A549 (cell line): ENCODE results near the gene CFAP126. TPM values are rescaled to one million over a fixed set of nuclear protein-coding genes. Genes with fewer than 3 reads are reported as not detected.
A peak's percentile ranks its signal among the peaks of the same experiment; 100 is the strongest.
"Not testable (repeated sequence)": the region's sequence is repeated elsewhere in the genome, so short reads cannot be mapped to it uniquely, and the experiment has no call there.

Experiments
- ATAC-seq, 2 experiments: fragments of 200-7000 bp in 1 of 2; fragments of >200 bp in 1 of 2; cut with Nextera tagmentation in 1 of 2; cut with Tn5 transposase in 1 of 2; 3 replicates each; pipeline versions ENCODE4 v1.8.0 to v1.9.1; 2018 to 2020; ENCODE audit warnings: mild to moderate bottlenecking in 1 of 2, moderate library complexity in 1 of 2
- CTCF ChIA-PET: fragments of 300-600 bp; sonication (Branson Sonifier 250); formaldehyde crosslinking; extraction: SDS; loops from one replicate; lab custom pipeline; 2021; ENCODE audit warnings: antibody characterized with exemption, inconsistent platforms; lab: Yijun Ruan, JAX
- POLR2A ChIA-PET: fragments of 350-600 bp; formaldehyde crosslinking; extraction: SDS; loops from one replicate; lab custom pipeline; 2021; ENCODE audit warnings: antibody characterized with exemption, inconsistent platforms; lab: Yijun Ruan, JAX
- DNase-seq, 2 experiments: peaks; one replicate each; pipeline versions ENCODE4 v3.0.0 to v3.0.0-alpha.2; 2011 to 2016; ENCODE audit warnings: low read depth in 1 of 2, low spot score in 1 of 2
- FAIRE-seq: peaks from 2 replicates; lab custom pipeline; 2011; peaks lifted over from hg19 to GRCh38; lab: Jason Lieb, UNC
- H3K27ac ChIP-seq, 2 experiments: fragments of >200 bp; sonication (Bioruptor Twin); formaldehyde crosslinking; 3 replicates each; pipeline ENCODE4 v1.5.1; 2016 to 2017
- H3K4me1 ChIP-seq: fragments of >200 bp; sonication (Bioruptor Twin); formaldehyde crosslinking; 3 replicates; pipeline ENCODE4 v1.6.1; 2016
- H3K4me2 ChIP-seq: fragments of >200 bp; sonication (Bioruptor Twin); formaldehyde crosslinking; 3 replicates; pipeline ENCODE4 v1.6.1; 2016
- H3K4me3 ChIP-seq: fragments of >200 bp; sonication (Bioruptor Twin); formaldehyde crosslinking; 3 replicates; pipeline ENCODE4 v1.5.1; 2016
- H3K9me3 ChIP-seq: fragments of >200 bp; sonication (Bioruptor Twin); formaldehyde crosslinking; 3 replicates; pipeline ENCODE4 v1.6.1; 2016
- BHLHE40 ChIP-seq: IDR thresholded peaks from 2 replicates; pipeline ENCODE4 v1.6.1; 2012; ENCODE audit warnings: low read depth, low read length, inconsistent platforms
- CBX8 ChIP-seq: fragments of 200-600 bp; sonication (generic); IDR thresholded peaks from 2 replicates; pipeline ENCODE4 v1.6.1; 2016
- CHD4 ChIP-seq: fragments of 200-600 bp; sonication (generic); IDR thresholded peaks from 2 replicates; pipeline ENCODE4 v1.6.1; 2016; ENCODE audit warnings: antibody characterized with exemption, mild to moderate bottlenecking, borderline replicate concordance
- EHMT2 ChIP-seq: fragments of 200-600 bp; sonication (generic); IDR thresholded peaks from 2 replicates; pipeline ENCODE4 v1.6.1; 2016; ENCODE audit warnings: antibody characterized with exemption, low read depth, mild to moderate bottlenecking, moderate library complexity
- EP300 ChIP-seq, 2 experiments: fragments of >200 bp; sonication (Bioruptor Twin); formaldehyde crosslinking; IDR thresholded peaks; 2 replicates in 1 of 2; 3 replicates in 1 of 2; pipeline ENCODE4 v1.6.1; 2016 to 2017
- HEYL ChIP-seq: fragments of 250-450 bp; sonication (Bioruptor Pico); IDR thresholded peaks from 2 replicates; pipeline ENCODE4 v1.8.0; 2021; ENCODE audit warnings: mild to moderate bottlenecking, moderate library complexity
- HMGXB4 ChIP-seq: fragments of 250-450 bp; sonication (Bioruptor Pico); IDR thresholded peaks from 2 replicates; pipeline ENCODE4 v1.5.0; 2021; ENCODE audit warnings: mild to moderate bottlenecking, moderate library complexity, borderline replicate concordance
- HOXB5 ChIP-seq: fragments of 250-450 bp; sonication (Bioruptor Pico); IDR thresholded peaks from 2 replicates; pipeline ENCODE4 v1.5.0; 2020; ENCODE audit warnings: mild to moderate bottlenecking, moderate library complexity
- JUNB ChIP-seq: fragments of >200 bp; sonication (Bioruptor Twin); formaldehyde crosslinking; IDR thresholded peaks from 2 replicates; pipeline ENCODE4 v1.6.1; 2016
- KDM5A ChIP-seq: fragments of 200-600 bp; sonication (generic); IDR thresholded peaks from 2 replicates; pipeline ENCODE4 v1.6.1; 2016; ENCODE audit warnings: antibody characterized with exemption, mild to moderate bottlenecking
- MAX ChIP-seq: IDR thresholded peaks from 2 replicates; pipeline ENCODE4 v1.6.1; 2012
- NR3C1 ChIP-seq: fragments of >200 bp; sonication (Bioruptor Twin); formaldehyde crosslinking; IDR thresholded peaks from 3 replicates; pipeline ENCODE4 v1.6.1; 2017
- PBX3 ChIP-seq: IDR thresholded peaks from 2 replicates; pipeline ENCODE4 v1.6.1; 2012
- POLR2A ChIP-seq: IDR thresholded peaks from 2 replicates; pipeline ENCODE4 v1.6.1; 2012; ENCODE audit warnings: mild to moderate bottlenecking, low read length
- POLR2AphosphoS2 ChIP-seq: conservative IDR thresholded peaks from 2 replicates; pipeline ENCODE4 v1.6.1; 2012; ENCODE audit warnings: low read length, improper control_type of control experiment, inconsistent platforms
- RAD21 ChIP-seq, 2 experiments: fragments of >200 bp in 1 of 2; sonication (Bioruptor Twin) in 1 of 2; formaldehyde crosslinking in 1 of 2; IDR thresholded peaks in 1 of 2; conservative IDR thresholded peaks in 1 of 2; 2 replicates in 1 of 2; 3 replicates in 1 of 2; pipeline ENCODE4 v1.6.1; 2012 to 2018; ENCODE audit warnings: inconsistent platforms in 1 of 2
- RARB ChIP-seq: fragments of 250-450 bp; sonication (Bioruptor Pico); IDR thresholded peaks from 2 replicates; pipeline ENCODE4 v1.8.0; 2021; ENCODE audit warnings: mild to moderate bottlenecking, moderate library complexity
- TFCP2L1 ChIP-seq: fragments of 250-450 bp; sonication (Bioruptor Pico); IDR thresholded peaks from 2 replicates; pipeline ENCODE4 v1.5.0; 2021; ENCODE audit warnings: mild to moderate bottlenecking
- ZC3H11A ChIP-seq: fragments of 450-650 bp; IDR thresholded peaks from 2 replicates; pipeline ENCODE4 v1.6.1; 2014; ENCODE audit warnings: antibody characterized with exemption, mild to moderate bottlenecking
- ZNF302 ChIP-seq: fragments of 250-450 bp; sonication (Bioruptor Pico); IDR thresholded peaks from 2 replicates; pipeline ENCODE4 v1.9.0; 2021; ENCODE audit warnings: inconsistent platforms, mild to moderate bottlenecking, moderate library complexity
- ZSCAN20 ChIP-seq: fragments of 250-450 bp; sonication (Bioruptor Pico); IDR thresholded peaks from 2 replicates; pipeline ENCODE4 v1.8.0; 2022; ENCODE audit warnings: mild to moderate bottlenecking, moderate library complexity
- WGBS: methylation state at CpG from one replicate; pipeline ENCODE4 v1.1.6; 2017; ENCODE audit errors: missing lambda C conversion rate; 5-methylcytosine and 5-hydroxymethylcytosine counted together
- polyA plus RNA-seq, 4 experiments: library from polyadenylated mRNA; depleted of rRNA in 3 of 4; stranded (reverse); fragments of >200 nt; fragmentation: RNase III in 1 of 4; extraction: RNeasy Plus Mini Kit Qiagen cat#74134 plus additional on column Dnase treatment in 1 of 4; gene quantifications; 2 replicates in 3 of 4; 3 replicates in 1 of 4; pipeline ENCODE4 v1.2.3, GENCODE V29; 2011 to 2017
- TF ChIP-seq, protein P1 (sequence below): fragments of 450-650 bp; IDR thresholded peaks from 2 replicates; pipeline ENCODE4 v1.6.1; 2014; ENCODE audit warnings: antibody characterized with exemption
- TF ChIP-seq, protein P2 (sequence below): IDR thresholded peaks from 2 replicates; pipeline ENCODE4 v1.6.1; 2012; ENCODE audit warnings: low read depth, borderline replicate concordance

CFAP126 gene
- polyA plus RNA-seq, 2 of the 4 experiments (the other 2 are of a cell fraction), result not detected

- TF ChIP-seq EP300 (IDR thresholded peaks at IDR 0.05) (no peak), JUNB (no peak), ZNF302 (CRISPR knock-in tag) (no peak), RARB (CRISPR knock-in tag) (no peak), NR3C1 (no peak), PBX3 (no peak)
- TF ChIP-seq, protein P1, sequence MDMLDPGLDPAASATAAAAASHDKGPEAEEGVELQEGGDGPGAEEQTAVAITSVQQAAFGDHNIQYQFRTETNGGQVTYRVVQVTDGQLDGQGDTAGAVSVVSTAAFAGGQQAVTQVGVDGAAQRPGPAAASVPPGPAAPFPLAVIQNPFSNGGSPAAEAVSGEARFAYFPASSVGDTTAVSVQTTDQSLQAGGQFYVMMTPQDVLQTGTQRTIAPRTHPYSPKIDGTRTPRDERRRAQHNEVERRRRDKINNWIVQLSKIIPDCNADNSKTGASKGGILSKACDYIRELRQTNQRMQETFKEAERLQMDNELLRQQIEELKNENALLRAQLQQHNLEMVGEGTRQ, result no peak
Observed at GRCh38 chr1:161333166-161333565, 34.5 kb downstream of the CFAP126 start (continued).

DNA sequence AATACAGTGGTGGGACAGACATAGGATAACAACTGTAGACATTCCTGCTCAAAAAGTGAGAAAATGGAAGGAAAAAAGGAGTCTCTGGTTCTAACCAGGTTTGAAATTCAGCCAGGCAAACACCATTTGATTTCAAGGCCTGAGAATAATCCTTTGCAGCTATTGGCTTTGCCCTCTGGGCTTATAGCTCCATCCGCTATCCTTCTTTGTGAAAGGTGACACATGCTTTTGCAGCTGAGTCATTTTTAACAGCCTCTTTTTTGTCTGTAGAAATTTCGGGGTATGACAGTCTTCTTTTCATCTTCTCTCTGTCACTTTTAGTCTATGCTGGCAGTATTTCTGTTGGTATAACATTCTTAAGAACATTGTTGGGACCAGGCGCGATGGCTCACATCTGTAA, 37.3 kb downstream of the CFAP126 start:
- Histone ChIP-seq H3K27ac (no peak overlapping the region), H3K4me2 (no peak overlapping the region), H3K4me1 (no peaks in the 10 kb centered on the region), H3K4me3 (no peak overlapping the region), H3K9me3 (no peaks in the 10 kb centered on the region)
- DNase-seq (no peak), FAIRE-seq (no peak), ATAC-seq (no peak)
- WGBS, result 90% methylated on average over 4 of the region's 4 CpGs
- POLR2A ChIA-PET, result no interaction called here
- no peak for TF ChIP-seq RAD21 (conservative IDR thresholded peaks at IDR 0.05 in 1 of 2, IDR thresholded peaks at IDR 0.05 in 1 of 2)
- no peak for TF ChIP-seq CHD4
- no peak for TF ChIP-seq TFCP2L1 (CRISPR knock-in tag)
- no peak for TF ChIP-seq NR3C1
- TF ChIP-seq, protein P2, sequence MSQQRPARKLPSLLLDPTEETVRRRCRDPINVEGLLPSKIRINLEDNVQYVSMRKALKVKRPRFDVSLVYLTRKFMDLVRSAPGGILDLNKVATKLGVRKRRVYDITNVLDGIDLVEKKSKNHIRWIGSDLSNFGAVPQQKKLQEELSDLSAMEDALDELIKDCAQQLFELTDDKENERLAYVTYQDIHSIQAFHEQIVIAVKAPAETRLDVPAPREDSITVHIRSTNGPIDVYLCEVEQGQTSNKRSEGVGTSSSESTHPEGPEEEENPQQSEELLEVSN, result no peak
- no peak for TF ChIP-seq POLR2AphosphoS2
- no peak for TF ChIP-seq CBX8
- no peak for TF ChIP-seq BHLHE40
- no peak for TF ChIP-seq HOXB5
- TF ChIP-seq POLR2A, result no peak
- TF ChIP-seq MAX, result no peak
- no peak for TF ChIP-seq ZC3H11A
- no peak for TF ChIP-seq HMGXB4 (CRISPR knock-in tag)
- no peak for TF ChIP-seq ZNF302 (CRISPR knock-in tag)
- no peak for TF ChIP-seq EHMT2
- no peak for TF ChIP-seq RARB (CRISPR knock-in tag)
- CTCF ChIA-PET, result interaction anchor here (1.1 to 1.9 kb wide), 2 partner anchors 8 to 11 kb away, joined by 4 read pairs; no protein-coding TSS in a partner anchor

DNA sequence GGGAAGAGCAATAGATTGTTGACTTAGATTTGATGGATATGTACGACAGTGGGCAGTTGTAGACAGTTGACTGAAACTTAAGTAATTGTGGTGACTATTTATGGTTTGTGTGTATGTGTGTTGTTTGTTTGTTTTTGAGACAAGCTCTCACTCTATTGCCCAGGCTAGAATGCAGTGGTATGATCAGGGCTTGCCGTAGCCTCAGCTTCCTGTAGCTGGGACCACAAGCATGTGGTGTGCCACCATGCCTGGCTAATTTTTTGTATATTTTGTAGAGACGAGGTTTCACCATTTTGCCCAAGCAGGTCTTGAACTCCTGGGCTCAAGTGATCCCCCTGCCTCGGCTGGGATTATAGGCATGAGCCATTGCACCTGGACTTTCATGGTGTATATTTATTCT, 43.7 kb downstream of the CFAP126 start:
- ChIA-PET CTCF (no interaction called here), POLR2A (no interaction called here)
- no peak overlapping the region for H3K27ac ChIP-seq
- no peaks in the 10 kb centered on the region for H3K9me3 ChIP-seq
- H3K4me1 ChIP-seq, result no peaks in the 10 kb centered on the region
- 92% methylated on average over 4 of the region's 4 CpGs for WGBS
- TF ChIP-seq CHD4, result no peak
- no peak for TF ChIP-seq HEYL (CRISPR knock-in tag)
- TF ChIP-seq CBX8, result no peak
- TF ChIP-seq, protein P2, result no peak
- TF ChIP-seq ZSCAN20 (CRISPR knock-in tag), result no peak
- TF ChIP-seq TFCP2L1 (CRISPR knock-in tag), result no peak
- no peak for TF ChIP-seq HOXB5
- TF ChIP-seq KDM5A, result no peak
- DNase-seq (no peak), ATAC-seq (no peak), FAIRE-seq (no peak)
- no peak overlapping the region for H3K4me3 ChIP-seq
- no peak overlapping the region for H3K4me2 ChIP-seq

- H3K4me2 ChIP-seq, result peak overlapping the region; percentile 93; the same call in 2 of the 3 replicates
- DNase-seq, FAIRE-seq, ATAC-seq, POLR2A ChIA-PET, H3K9me3 ChIP-seq, H3K4me3 ChIP-seq, CTCF ChIA-PET, H3K4me1 ChIP-seq, H3K27ac ChIP-seq: not testable (repeated sequence)
- 93% methylated on average over 17 of the region's 17 CpGs for WGBS
Observed at GRCh38 chr1:161315841-161316674, 51.6 kb downstream of the CFAP126 start.
